ENCODE results near the gene DRD4. TPM values are rescaled to one million over a fixed set of nuclear protein-coding genes. Genes with fewer than 3 reads are reported as not detected.

Gene DRD4
- total and polyA plus RNA-seq, 2 donors = 0.09 to 0.82 TPM

GRCh38 chr11:638631-639331, 1.7 kb downstream of the DRD4 start:
- DNase-seq (ENCODE audit: low read depth in 6 of 9, low spot score in 9 of 9) = no peak
- Histone ChIP-seq H3K4me3 (ENCODE audit: low read length in 2 of 2) (no peak overlapping the region), H3K36me3 (ENCODE audit: control insufficient read depth in 2 of 2, insufficient read depth in 2 of 2, low read length in 1 of 2) (peaks cover 6 to 27% of the 10 kb centered on the region in 2 donors), H3K9me3 (ENCODE audit: control insufficient read depth in 2 of 2, insufficient read depth in 1 of 2, low read length in 1 of 2) (peaks cover 1 to 3% of the 10 kb centered on the region in 2 donors), H3K27me3 (ENCODE audit: control insufficient read depth in 2 of 2, insufficient read depth in 1 of 2, low read length in 1 of 2) (peaks cover 58 to 76% of the 10 kb centered on the region in 2 donors), H3K27ac (ENCODE audit: low read depth in 1 of 2, low read length in 1 of 2) (no peak overlapping the region), H3K4me1 (ENCODE audit: control insufficient read depth in 2 of 2, insufficient read depth in 2 of 2, low read length in 2 of 2) (peaks cover 4 to 19% of the 10 kb centered on the region in 2 donors)
- WGBS = 83% methylated on average over 28 of the region's 28 CpGs

GRCh38 chr11:639332-639955, 2.4 kb downstream of the DRD4 start:
- 8% methylated on average over 80 of the region's 80 CpGs for WGBS
- H3K4me3 ChIP-seq (ENCODE audit: low read length in 2 of 2) = no peak overlapping the region
- peaks cover 58 to 75% of the 10 kb centered on the region in 2 donors for H3K27me3 ChIP-seq (ENCODE audit: control insufficient read depth in 2 of 2, insufficient read depth in 1 of 2, low read length in 1 of 2)
- H3K36me3 ChIP-seq (ENCODE audit: control insufficient read depth in 2 of 2, insufficient read depth in 2 of 2, low read length in 1 of 2) = peaks cover 12 to 33% of the 10 kb centered on the region in 2 donors
- peaks cover 4 to 19% of the 10 kb centered on the region in 2 donors for H3K4me1 ChIP-seq (ENCODE audit: control insufficient read depth in 2 of 2, insufficient read depth in 2 of 2, low read length in 2 of 2)
- peaks cover 1 to 3% of the 10 kb centered on the region in 2 donors for H3K9me3 ChIP-seq (ENCODE audit: control insufficient read depth in 2 of 2, insufficient read depth in 1 of 2, low read length in 1 of 2)
- no peak for DNase-seq (ENCODE audit: low read depth in 6 of 9, low spot score in 9 of 9)
- H3K27ac ChIP-seq (ENCODE audit: low read depth in 1 of 2, low read length in 1 of 2) = no peak overlapping the region

GRCh38 chr11:640021-640706, 3.1 kb downstream of the DRD4 start:
- Histone ChIP-seq H3K9me3 (ENCODE audit: control insufficient read depth in 2 of 2, insufficient read depth in 1 of 2, low read length in 1 of 2) (peaks cover 1 to 3% of the 10 kb centered on the region in 2 donors), H3K4me3 (ENCODE audit: low read length in 2 of 2) (no peak overlapping the region), H3K36me3 (ENCODE audit: control insufficient read depth in 2 of 2, insufficient read depth in 2 of 2, low read length in 1 of 2) (peaks cover 14 to 35% of the 10 kb centered on the region in 2 donors), H3K27ac (ENCODE audit: low read depth in 1 of 2, low read length in 1 of 2) (no peak overlapping the region), H3K27me3 (ENCODE audit: control insufficient read depth in 2 of 2, insufficient read depth in 1 of 2, low read length in 1 of 2) (peaks cover 58 to 68% of the 10 kb centered on the region in 2 donors), H3K4me1 (ENCODE audit: control insufficient read depth in 2 of 2, insufficient read depth in 2 of 2, low read length in 2 of 2) (peaks cover 4 to 19% of the 10 kb centered on the region in 2 donors)
- DNase-seq (ENCODE audit: low read depth in 6 of 9, low spot score in 9 of 9) = no peak
- WGBS = 7% methylated on average over 62 of the region's 69 CpGs

- Histone ChIP-seq H3K27me3 (ENCODE audit: control insufficient read depth in 2 of 2, insufficient read depth in 1 of 2, low read length in 1 of 2) (peaks cover 48 to 50% of the 10 kb centered on the region in 2 donors), H3K9me3 (ENCODE audit: control insufficient read depth in 2 of 2, insufficient read depth in 1 of 2, low read length in 1 of 2) (peaks cover 1 to 3% of the 10 kb centered on the region in 2 donors), H3K4me1 (ENCODE audit: control insufficient read depth in 2 of 2, insufficient read depth in 2 of 2, low read length in 2 of 2) (peaks cover 4 to 19% of the 10 kb centered on the region in 2 donors), H3K36me3 (ENCODE audit: control insufficient read depth in 2 of 2, insufficient read depth in 2 of 2, low read length in 1 of 2) (peaks cover 14 to 39% of the 10 kb centered on the region in 2 donors), H3K4me3 (ENCODE audit: low read length in 2 of 2) (no peak overlapping the region), H3K27ac (ENCODE audit: low read depth in 1 of 2, low read length in 1 of 2) (no peak overlapping the region)
- WGBS = 96% methylated on average over 19 of the region's 19 CpGs
- no peak for DNase-seq (ENCODE audit: low read depth in 6 of 9, low spot score in 9 of 9)
These were observed 4.8 kb downstream of the DRD4 start for GRCh38 chr11:641806-642370.

GRCh38 chr11:643366-643765, 6.3 kb downstream of the DRD4 start:
- Histone ChIP-seq H3K9me3 (ENCODE audit: control insufficient read depth in 2 of 2, insufficient read depth in 1 of 2, low read length in 1 of 2) (peaks cover 0 to 3% of the 10 kb centered on the region in 2 donors), H3K27ac (ENCODE audit: low read depth in 1 of 2, low read length in 1 of 2) (no peak overlapping the region), H3K27me3 (ENCODE audit: control insufficient read depth in 2 of 2, insufficient read depth in 1 of 2, low read length in 1 of 2) (peaks cover 33 to 36% of the 10 kb centered on the region in 2 donors), H3K4me3 (ENCODE audit: low read length in 2 of 2) (no peak overlapping the region), H3K36me3 (ENCODE audit: control insufficient read depth in 2 of 2, insufficient read depth in 2 of 2, low read length in 1 of 2) (peaks cover 14 to 41% of the 10 kb centered on the region in 2 donors), H3K4me1 (ENCODE audit: control insufficient read depth in 2 of 2, insufficient read depth in 2 of 2, low read length in 2 of 2) (peaks cover 0 to 19% of the 10 kb centered on the region in 2 donors)
- no peak for DNase-seq (ENCODE audit: low read depth in 6 of 9, low spot score in 9 of 9)
- 90% methylated on average over 9 of the region's 9 CpGs for WGBS

- WGBS = 96% methylated on average over 50 of the region's 50 CpGs
- Histone ChIP-seq H3K36me3 (ENCODE audit: control insufficient read depth in 2 of 2, insufficient read depth in 2 of 2, low read length in 1 of 2) (peaks cover 14 to 41% of the 10 kb centered on the region in 2 donors), H3K27me3 (ENCODE audit: control insufficient read depth in 2 of 2, insufficient read depth in 1 of 2, low read length in 1 of 2) (peaks cover 26 to 29% of the 10 kb centered on the region in 2 donors), H3K4me1 (ENCODE audit: control insufficient read depth in 2 of 2, insufficient read depth in 2 of 2, low read length in 2 of 2) (peaks cover 0 to 19% of the 10 kb centered on the region in 2 donors), H3K4me3 (ENCODE audit: low read length in 2 of 2) (no peak overlapping the region), H3K27ac (ENCODE audit: low read depth in 1 of 2, low read length in 1 of 2) (no peak overlapping the region), H3K9me3 (ENCODE audit: control insufficient read depth in 2 of 2, insufficient read depth in 1 of 2, low read length in 1 of 2) (peaks cover 0 to 2% of the 10 kb centered on the region in 2 donors)
- no peak for DNase-seq (ENCODE audit: low read depth in 6 of 9, low spot score in 9 of 9)
These were observed 7.0 kb downstream of the DRD4 start for GRCh38 chr11:643849-644738.

- no peak for DNase-seq (ENCODE audit: low read depth in 6 of 9, low spot score in 9 of 9)
- 83% methylated on average over 16 of the region's 16 CpGs for WGBS
- Histone ChIP-seq H3K9me3 (ENCODE audit: control insufficient read depth in 2 of 2, insufficient read depth in 1 of 2, low read length in 1 of 2) (no peaks in the 10 kb centered on the region), H3K27ac (ENCODE audit: low read depth in 1 of 2, low read length in 1 of 2) (no peak overlapping the region), H3K4me1 (ENCODE audit: control insufficient read depth in 2 of 2, insufficient read depth in 2 of 2, low read length in 2 of 2) (peaks cover 0 to 16% of the 10 kb centered on the region in 2 donors), H3K27me3 (ENCODE audit: control insufficient read depth in 2 of 2, insufficient read depth in 1 of 2, low read length in 1 of 2) (peaks cover 11 to 16% of the 10 kb centered on the region in 2 donors), H3K4me3 (ENCODE audit: low read length in 2 of 2) (no peak overlapping the region), H3K36me3 (ENCODE audit: control insufficient read depth in 2 of 2, insufficient read depth in 2 of 2, low read length in 1 of 2) (peaks cover 21 to 43% of the 10 kb centered on the region in 2 donors)
These were observed 8.5 kb downstream of the DRD4 start for GRCh38 chr11:645536-645935.

- H3K36me3 ChIP-seq (ENCODE audit: control insufficient read depth in 2 of 2, insufficient read depth in 2 of 2, low read length in 1 of 2) = peaks cover 25 to 46% of the 10 kb centered on the region in 2 donors
- H3K27me3 ChIP-seq (ENCODE audit: control insufficient read depth in 2 of 2, insufficient read depth in 1 of 2, low read length in 1 of 2) = peaks cover 5 to 9% of the 10 kb centered on the region in 2 donors
- WGBS = 82% methylated on average over 14 of the region's 14 CpGs
- no peak overlapping the region for H3K4me3 ChIP-seq (ENCODE audit: low read length in 2 of 2)
- no peak for DNase-seq (ENCODE audit: low read depth in 6 of 9, low spot score in 9 of 9)
- H3K4me1 ChIP-seq (ENCODE audit: control insufficient read depth in 2 of 2, insufficient read depth in 2 of 2, low read length in 2 of 2) = peaks cover 0 to 9% of the 10 kb centered on the region in 2 donors
- H3K9me3 ChIP-seq (ENCODE audit: control insufficient read depth in 2 of 2, insufficient read depth in 1 of 2, low read length in 1 of 2) = no peaks in the 10 kb centered on the region
- H3K27ac ChIP-seq (ENCODE audit: low read depth in 1 of 2, low read length in 1 of 2) = no peak overlapping the region
These were observed 9.1 kb downstream of the DRD4 start for GRCh38 chr11:646214-646613.
